Skeletal muscle cell (primary cell): Measurements from ENCODE around the gene SH3BP1.
A peak's percentile ranks its signal among the peaks of the same experiment; 100 is the strongest.
"Not testable (repeated sequence)": the region's sequence is repeated elsewhere in the genome, so short reads cannot be mapped to it uniquely, and the experiment has no call there.

Source experiments
- DNase-seq: peaks from one replicate; pipeline ENCODE4 v3.0.0-alpha.2; 2010; ENCODE audit warnings: low read depth
- H3K4me3 ChIP-seq: 2 replicates; pipeline ENCODE4 v1.5.1; 2011; ENCODE audit warnings: low read depth, mild to moderate bottlenecking, control low read depth, low read length, moderate library complexity

SH3BP1 gene, protein sequence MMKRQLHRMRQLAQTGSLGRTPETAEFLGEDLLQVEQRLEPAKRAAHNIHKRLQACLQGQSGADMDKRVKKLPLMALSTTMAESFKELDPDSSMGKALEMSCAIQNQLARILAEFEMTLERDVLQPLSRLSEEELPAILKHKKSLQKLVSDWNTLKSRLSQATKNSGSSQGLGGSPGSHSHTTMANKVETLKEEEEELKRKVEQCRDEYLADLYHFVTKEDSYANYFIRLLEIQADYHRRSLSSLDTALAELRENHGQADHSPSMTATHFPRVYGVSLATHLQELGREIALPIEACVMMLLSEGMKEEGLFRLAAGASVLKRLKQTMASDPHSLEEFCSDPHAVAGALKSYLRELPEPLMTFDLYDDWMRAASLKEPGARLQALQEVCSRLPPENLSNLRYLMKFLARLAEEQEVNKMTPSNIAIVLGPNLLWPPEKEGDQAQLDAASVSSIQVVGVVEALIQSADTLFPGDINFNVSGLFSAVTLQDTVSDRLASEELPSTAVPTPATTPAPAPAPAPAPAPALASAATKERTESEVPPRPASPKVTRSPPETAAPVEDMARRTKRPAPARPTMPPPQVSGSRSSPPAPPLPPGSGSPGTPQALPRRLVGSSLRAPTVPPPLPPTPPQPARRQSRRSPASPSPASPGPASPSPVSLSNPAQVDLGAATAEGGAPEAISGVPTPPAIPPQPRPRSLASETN

DNA sequence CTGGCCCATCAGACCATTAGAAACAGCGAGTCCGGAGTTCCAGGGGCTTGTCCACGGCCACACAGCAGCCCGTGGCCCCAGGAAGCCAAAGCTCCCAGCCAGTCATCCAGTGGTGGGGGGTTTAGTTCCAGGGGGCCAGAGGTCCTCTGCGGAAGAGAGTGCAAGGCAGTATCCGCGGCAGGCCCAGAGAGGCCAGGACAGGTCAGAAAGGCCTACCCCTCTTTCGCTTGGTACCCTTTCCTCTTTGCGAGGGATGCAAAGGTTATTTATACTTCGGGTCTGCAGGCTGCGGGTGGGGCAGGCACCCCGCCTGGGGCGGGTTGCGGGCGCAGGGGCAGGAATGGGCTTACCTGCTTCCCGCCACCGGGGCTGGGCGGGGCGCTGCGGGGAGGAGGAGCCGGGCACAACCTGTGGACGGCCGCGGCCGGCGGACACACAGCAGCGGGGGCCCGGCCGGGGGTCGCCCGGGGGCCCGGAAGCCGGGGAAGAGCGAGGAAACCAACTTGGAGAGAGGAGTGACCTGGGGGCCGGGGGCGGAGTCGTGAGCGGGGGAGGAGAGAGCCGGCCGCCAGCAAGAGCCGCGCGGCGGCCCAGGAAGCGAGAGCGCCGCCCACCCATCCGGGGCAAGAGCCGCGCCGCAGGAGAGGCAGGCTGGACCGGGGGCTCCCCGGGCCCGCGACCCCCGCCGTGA lies at the start of gene SH3BP1:
Gene SH3BP1, plus strand, starts transcription at position 600 of the 691 bp plus-strand sequence. CDS start 119 bp downstream, outside the sequence.
- peak within 1 kb of the TSS; percentile 65 for H3K4me3 ChIP-seq
- DNase-seq: no peak

GRCh38 chr22:37591081-37591480 lies 48.4 kb upstream of the SH3BP1 start:
- not testable (repeated sequence) for H3K4me3 ChIP-seq, DNase-seq

- DNase-seq: no peak
- H3K4me3 ChIP-seq: peak overlapping the region; percentile 27
Measured at GRCh38 chr22:37591823-37592404, 47.6 kb upstream of the SH3BP1 start.

- no peak overlapping the region for H3K4me3 ChIP-seq
- no peak for DNase-seq
Measured at GRCh38 chr22:37594237-37594636, 45.2 kb upstream of the SH3BP1 start.

GRCh38 chr22:37599153-37599552 lies 40.3 kb upstream of the SH3BP1 start:
- no peak for DNase-seq
- no peak overlapping the region for H3K4me3 ChIP-seq

DNA sequence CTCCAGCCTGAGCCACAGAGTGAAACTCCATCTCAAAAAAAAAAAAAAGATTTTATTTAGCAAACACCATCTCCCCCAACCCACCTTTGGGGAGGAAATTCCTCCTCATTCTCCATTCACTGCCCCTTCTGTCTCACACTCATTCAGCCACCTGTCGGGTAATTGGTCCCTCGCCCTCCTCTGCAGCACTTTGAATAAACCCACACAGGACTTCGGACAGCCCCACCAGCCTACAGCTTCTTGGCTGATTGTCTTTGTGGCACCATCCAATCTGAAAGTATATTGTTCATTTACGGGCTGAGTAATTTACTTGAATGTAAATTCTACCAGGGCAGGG lies 38.3 kb upstream of the SH3BP1 start:
- H3K4me3 ChIP-seq: no peak overlapping the region
- DNase-seq: no peak

GRCh38 chr22:37601540-37602442 lies 37.7 kb upstream of the SH3BP1 start:
- DNase-seq: no peak
- H3K4me3 ChIP-seq: no peak overlapping the region

- not testable (repeated sequence) for DNase-seq, H3K4me3 ChIP-seq
Measured at GRCh38 chr22:37602546-37603277, 36.8 kb upstream of the SH3BP1 start.

DNA sequence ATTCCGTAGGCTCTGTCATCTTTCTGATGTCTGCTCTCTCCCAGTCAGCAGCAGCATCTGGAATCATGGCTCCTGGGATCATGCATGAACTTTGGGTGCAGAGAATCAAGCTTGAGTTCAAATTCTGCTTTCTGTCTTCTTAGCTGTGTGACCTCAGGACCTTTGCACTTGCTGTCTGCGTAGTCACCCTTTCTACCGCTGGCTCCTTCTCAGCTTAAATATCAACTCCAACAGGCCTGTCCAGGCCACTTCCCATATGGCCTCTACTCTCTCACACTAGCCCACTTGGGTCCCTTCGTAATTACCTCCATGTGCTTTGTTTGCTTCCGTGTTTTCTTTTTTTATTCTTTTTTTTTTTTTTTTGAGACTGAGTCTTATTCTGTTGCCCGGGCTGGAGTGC lies 35.4 kb upstream of the SH3BP1 start:
- no peak overlapping the region for H3K4me3 ChIP-seq
- DNase-seq: no peak

GRCh38 chr22:37604875-37605274 lies 34.6 kb upstream of the SH3BP1 start:
- no peak overlapping the region for H3K4me3 ChIP-seq
- DNase-seq: no peak

DNA sequence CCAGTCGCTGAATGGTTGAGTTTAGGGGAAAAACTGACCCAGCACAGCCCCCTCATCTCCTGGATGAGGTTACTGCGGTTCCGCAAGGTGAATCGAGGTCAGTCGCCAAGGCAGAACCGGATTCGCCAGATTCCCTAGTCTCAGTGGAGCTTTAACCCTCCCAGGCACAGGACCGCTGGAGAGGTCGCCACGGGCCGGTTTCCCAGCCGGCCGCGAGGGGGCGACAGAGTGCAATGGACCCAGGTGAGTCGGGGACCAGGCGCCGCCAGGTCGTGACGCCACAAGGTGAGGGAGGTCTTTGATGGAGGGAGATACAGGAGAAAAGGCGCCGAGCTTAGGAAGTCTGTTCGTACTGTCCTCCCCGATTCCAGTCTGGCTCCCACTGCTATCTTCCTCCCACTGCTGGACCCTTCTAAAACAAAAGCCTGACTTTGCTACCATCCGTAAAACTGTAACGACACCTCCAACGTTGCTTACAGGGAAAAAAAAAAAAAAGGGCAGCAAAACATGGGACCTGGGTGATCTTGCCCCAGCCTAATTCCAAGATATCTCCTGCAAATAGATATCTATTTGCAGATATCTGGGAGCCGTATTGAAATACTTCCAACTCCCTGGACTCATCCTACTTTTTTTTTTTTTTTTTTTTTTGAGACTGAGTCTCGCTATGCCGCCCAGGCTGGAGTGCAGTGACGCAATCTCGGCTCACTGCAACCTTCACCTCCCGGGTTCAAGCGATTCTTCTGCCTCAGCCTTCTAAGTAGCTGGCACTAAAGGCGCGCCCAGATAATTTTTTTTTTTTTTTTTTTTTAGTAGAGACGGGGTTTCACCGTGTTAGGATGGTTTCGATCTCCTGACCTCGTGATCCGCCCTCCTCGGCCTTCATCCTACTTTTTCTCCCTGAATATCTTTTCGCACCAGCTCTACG lies 32.2 kb upstream of the SH3BP1 start:
- H3K4me3 ChIP-seq: peak overlapping the region; percentile 81
- no peak for DNase-seq

DNA sequence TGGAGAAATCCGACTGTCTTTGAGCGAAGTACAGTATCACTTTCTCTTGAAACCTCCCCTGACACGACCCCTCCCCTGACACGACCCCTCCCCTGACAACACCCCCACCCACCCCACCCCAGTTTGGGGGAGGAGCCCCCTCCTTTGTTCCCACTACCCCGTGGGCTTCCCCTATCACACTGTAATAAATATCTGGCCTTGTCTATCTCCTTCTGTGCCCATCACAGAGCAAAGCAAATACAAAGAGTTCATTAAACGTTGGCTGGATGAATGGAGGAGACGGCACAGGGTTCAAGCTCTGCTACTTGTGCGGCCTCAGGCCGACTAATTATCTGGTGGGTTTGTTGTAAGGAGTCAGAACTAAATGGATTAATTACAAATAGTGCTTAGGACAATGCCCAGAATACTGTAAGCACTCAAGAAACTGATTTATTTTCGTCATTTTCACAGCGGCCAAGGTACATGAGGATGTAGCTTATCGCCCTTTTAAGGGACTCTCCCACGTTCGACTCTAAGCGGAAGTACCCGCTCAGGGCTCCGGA lies 31.5 kb upstream of the SH3BP1 start:
- no peak for DNase-seq

DNA sequence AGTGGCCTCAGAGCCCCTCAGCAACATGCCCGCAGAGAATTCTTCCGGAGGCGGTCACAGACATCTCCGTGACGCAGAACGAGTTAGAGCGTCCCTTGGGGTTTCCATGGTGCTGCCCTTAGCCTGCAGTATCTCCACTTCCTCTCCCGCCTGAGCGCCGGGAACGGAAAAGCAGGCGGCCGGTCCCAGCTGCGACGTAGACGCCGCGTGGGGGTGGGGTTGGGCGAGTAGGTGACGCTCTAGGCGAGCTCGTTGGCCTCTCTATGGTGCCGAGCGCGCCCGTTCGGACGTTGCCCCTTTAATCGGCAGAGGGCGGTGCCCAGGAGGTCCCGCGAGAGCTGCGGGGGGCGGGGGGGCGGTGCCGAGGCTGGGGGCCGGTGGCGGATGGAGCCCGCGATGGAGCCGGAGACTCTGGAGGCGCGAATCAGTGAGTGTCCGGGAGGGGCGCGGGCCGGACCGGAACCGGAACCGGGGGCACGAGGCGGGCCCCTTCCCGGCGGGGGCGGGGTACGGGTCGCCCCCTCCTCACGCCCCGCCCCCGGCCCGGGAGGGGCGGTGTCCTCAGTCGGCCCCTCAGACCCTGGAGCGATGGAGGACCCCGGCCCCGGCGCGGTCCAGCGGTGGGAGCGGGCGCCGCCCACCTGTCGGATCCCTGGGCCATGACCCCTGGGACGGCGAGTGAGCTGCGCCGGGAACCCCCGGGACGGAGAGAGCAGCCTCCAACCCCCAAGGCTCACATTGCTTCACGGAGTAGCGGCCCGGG lies 30.8 kb upstream of the SH3BP1 start, which contains the start of gene GGA1:
Gene GGA1, plus strand, starts transcription at position 358 of the 763 bp plus-strand sequence. Its CDS starts 27 bp downstream, at position 385.
- DNase-seq: peak; percentile 91
- peak within 1 kb of the TSS; percentile 81 for H3K4me3 ChIP-seq

More for the DNA sequence above, 31.5 kb upstream of the SH3BP1 start:
- peak overlapping the region; percentile 81 for H3K4me3 ChIP-seq

DNA sequence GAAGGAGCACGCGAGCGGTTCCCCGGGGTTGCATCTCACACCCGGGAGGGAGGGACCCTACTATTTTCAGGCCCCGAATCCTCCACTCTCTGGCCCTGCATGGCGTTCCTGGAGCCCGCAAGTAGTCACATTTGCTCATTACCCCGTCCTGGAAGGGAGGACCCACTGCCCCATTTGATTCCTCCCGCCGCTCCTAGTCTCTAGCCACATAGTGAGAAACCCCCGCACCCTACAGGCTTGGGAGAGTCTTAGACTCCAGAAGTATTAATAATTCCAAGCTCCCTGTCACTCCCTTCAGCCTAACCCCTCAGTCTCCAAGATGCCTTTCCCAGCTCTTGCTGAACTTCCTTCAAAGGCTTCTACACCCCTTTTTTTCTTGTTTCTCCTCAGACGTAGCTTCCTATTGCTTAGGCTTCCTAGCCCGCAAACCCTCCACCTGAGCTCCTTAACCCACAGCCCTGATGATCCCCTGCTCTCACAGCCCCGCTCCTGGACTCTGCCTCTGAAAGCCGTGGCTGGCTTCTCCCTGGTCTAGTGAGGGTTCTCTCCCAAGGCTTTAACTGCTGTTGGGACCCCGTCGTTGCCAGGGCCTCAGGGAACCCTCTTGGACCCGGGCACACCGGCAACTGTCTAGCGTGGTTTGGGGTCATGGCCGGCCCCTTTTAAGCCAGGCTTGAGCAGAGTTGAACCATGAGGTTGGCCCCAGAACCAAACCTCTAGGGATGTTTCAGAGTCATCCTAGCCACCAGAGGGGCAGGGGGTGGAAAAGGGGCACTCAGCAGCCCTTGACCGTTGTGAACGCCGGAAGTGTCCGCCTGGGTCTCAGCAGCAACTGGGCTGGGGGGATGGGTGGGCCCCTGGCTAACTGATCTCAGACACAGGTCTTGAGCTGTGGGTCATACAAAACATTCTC lies 30.0 kb upstream of the SH3BP1 start:
- DNase-seq: no peak

DNA sequence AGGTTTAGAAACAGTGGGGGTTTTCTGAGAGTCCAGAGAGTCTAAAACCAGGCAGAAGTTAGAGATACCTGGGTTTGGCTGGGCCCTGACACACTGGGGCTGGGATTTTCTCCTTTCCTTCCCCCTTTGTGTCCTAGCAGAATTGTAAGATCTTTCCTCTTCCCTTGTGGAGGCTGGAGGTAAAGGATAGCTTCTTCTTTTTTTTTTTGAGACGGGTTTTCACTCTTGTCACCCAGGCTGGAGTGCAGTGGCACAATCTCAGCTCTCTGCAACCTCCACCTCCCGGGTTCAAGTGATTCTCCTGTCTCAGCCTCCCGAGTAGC lies 29.4 kb upstream of the SH3BP1 start:
- peak overlapping the region; percentile 81 for H3K4me3 ChIP-seq
- DNase-seq: not testable (repeated sequence)

More for the DNA sequence above, 30.0 kb upstream of the SH3BP1 start:
- peak overlapping the region; percentile 81 for H3K4me3 ChIP-seq
